Right atrium auricular region (tissue), 2 donors: ENCODE measurements around the gene MRPL46. TPM values are rescaled to one million over a fixed set of nuclear protein-coding genes. Genes with fewer than 3 reads are reported as not detected.

Experiments
- DNase-seq: peaks from one replicate; pipeline ENCODE4 v3.0.0-alpha.2; 2019; ENCODE audit warnings: low spot score
- H3K27ac ChIP-seq, 2 donors: fragments of 200-600 bp; sonication (generic); 1 replicate in 1 of 2; 2 replicates in 1 of 2; pipeline ENCODE4 v1.5.1; 2016 to 2019
- H3K27me3 ChIP-seq, 2 donors: fragments of 200-600 bp; sonication (generic); one replicate each; pipeline versions ENCODE4 v1.5.1 to v1.6.0; 2017 to 2019
- H3K36me3 ChIP-seq: fragments of 200-600 bp; sonication (generic); one replicate; pipeline ENCODE4 v1.5.1; 2016
- H3K4me1 ChIP-seq, 2 donors: fragments of 200-600 bp; sonication (generic); one replicate each; pipeline versions ENCODE4 v1.5.1 to v1.6.0; 2017 to 2019
- H3K4me3 ChIP-seq, 2 donors: fragments of 200-600 bp; sonication (generic); 1 replicate in 1 of 2; 2 replicates in 1 of 2; pipeline ENCODE4 v1.5.1; 2017 to 2019; ENCODE audit warnings: mild to moderate bottlenecking in 1 of 2, moderate library complexity in 1 of 2
- H3K9me3 ChIP-seq, 2 donors: fragments of 200-600 bp; sonication (generic); one replicate each; pipeline ENCODE4 v1.5.1; 2019
- total RNA-seq, 2 donors: library from RNA; depleted of rRNA; stranded (reverse); fragments of >200 nt; gene quantifications; one replicate each; pipeline ENCODE4 v1.1.0, GENCODE V29; 2016
- TF ChIP-seq, protein P1 (sequence below), 2 donors: fragments of 200-600 bp; sonication (generic); IDR thresholded peaks; one replicate each; pipeline ENCODE4 v1.5.1; 2019; ENCODE audit warnings: antibody characterized with exemption in 2 of 2

MRPL46 gene
- total RNA-seq, 2 donors from 2014 or later = 26.1 to 43.5 TPM

GRCh38 chr15:88449581-88449980, 17.6 kb downstream of the MRPL46 start:
- H3K4me3 ChIP-seq = no peak overlapping the region
- H3K9me3 ChIP-seq = no peaks in the 10 kb centered on the region
- H3K27ac ChIP-seq = no peak overlapping the region
- TF ChIP-seq, protein P1, sequence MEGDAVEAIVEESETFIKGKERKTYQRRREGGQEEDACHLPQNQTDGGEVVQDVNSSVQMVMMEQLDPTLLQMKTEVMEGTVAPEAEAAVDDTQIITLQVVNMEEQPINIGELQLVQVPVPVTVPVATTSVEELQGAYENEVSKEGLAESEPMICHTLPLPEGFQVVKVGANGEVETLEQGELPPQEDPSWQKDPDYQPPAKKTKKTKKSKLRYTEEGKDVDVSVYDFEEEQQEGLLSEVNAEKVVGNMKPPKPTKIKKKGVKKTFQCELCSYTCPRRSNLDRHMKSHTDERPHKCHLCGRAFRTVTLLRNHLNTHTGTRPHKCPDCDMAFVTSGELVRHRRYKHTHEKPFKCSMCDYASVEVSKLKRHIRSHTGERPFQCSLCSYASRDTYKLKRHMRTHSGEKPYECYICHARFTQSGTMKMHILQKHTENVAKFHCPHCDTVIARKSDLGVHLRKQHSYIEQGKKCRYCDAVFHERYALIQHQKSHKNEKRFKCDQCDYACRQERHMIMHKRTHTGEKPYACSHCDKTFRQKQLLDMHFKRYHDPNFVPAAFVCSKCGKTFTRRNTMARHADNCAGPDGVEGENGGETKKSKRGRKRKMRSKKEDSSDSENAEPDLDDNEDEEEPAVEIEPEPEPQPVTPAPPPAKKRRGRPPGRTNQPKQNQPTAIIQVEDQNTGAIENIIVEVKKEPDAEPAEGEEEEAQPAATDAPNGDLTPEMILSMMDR (IDR thresholded peaks at IDR 0.05) = no peak
- no peak for DNase-seq
- no peaks in the 10 kb centered on the region for H3K27me3 ChIP-seq
- no peaks in the 10 kb centered on the region for H3K36me3 ChIP-seq
- H3K4me1 ChIP-seq = peaks cover 0 to 1% of the 10 kb centered on the region in 2 donors

DNA sequence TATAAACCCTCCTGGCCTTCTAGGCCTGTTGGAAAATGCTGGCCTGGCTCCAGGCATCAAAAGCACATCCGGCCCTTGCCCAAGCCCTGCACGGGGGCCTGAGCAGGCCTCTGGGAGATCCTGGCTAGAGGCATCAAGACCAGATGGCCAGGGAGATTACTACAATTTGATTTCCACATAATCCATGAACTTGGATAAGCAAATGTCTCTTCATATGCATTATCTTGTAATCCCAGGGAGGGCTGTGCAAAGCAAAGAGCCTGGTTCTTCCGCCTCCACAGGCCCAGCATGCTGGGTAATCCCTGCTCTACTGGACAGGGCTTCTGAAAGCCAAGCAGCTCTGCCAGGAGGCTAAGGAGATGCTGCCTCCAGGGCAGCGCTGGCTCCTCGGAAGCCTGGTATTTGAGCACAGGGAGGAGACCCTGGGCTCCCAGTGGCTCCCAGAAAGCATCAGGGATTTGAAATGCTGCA, 18.2 kb downstream of the MRPL46 start:
- TF ChIP-seq, protein P1 (IDR thresholded peaks at IDR 0.05) = no peak
- H3K36me3 ChIP-seq = no peaks in the 10 kb centered on the region
- no peak overlapping the region for H3K4me3 ChIP-seq
- H3K9me3 ChIP-seq = peaks cover 0 to 4% of the 10 kb centered on the region in 2 donors
- no peak overlapping the region for H3K27ac ChIP-seq
- H3K4me1 ChIP-seq = no peaks in the 10 kb centered on the region
- no peak for DNase-seq
- no peaks in the 10 kb centered on the region for H3K27me3 ChIP-seq

- H3K4me3 ChIP-seq = no peak overlapping the region
- no peaks in the 10 kb centered on the region for H3K4me1 ChIP-seq
- no peaks in the 10 kb centered on the region for H3K36me3 ChIP-seq
- no peaks in the 10 kb centered on the region for H3K27me3 ChIP-seq
- DNase-seq = no peak
- H3K9me3 ChIP-seq = peaks cover 0 to 16% of the 10 kb centered on the region in 2 donors
- H3K27ac ChIP-seq = no peak overlapping the region
- TF ChIP-seq, protein P1 (IDR thresholded peaks at IDR 0.05) = no peak
These were observed 19.4 kb downstream of the MRPL46 start for GRCh38 chr15:88447741-88448140.

DNA sequence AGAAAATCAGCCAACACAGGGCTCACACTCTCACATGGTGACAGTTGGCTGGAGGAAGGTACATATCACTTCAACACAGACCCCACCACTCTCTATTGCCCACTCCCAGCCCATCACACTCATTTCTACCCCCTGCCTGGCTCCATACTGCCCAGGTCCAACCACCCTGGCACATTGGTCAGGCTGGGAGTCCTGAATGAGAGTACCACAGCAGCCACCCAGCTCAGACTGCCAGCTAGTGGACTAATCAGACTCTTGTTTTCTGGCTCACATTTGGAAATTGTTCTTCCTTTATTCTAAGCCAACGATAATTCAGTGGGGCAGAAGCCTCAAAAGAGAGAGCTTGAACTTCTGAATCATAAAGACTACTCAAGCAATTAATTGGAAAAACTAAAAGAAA, 20.0 kb downstream of the MRPL46 start:
- DNase-seq = no peak
- Histone ChIP-seq H3K27me3 (no peaks in the 10 kb centered on the region), H3K4me3 (no peak overlapping the region), H3K9me3 (peaks cover 0 to 16% of the 10 kb centered on the region in 2 donors), H3K4me1 (no peaks in the 10 kb centered on the region), H3K27ac (no peak overlapping the region), H3K36me3 (no peaks in the 10 kb centered on the region)
- TF ChIP-seq, protein P1 (IDR thresholded peaks at IDR 0.05) = no peak

- Histone ChIP-seq H3K4me3 (no peak overlapping the region), H3K27me3 (no peaks in the 10 kb centered on the region), H3K4me1 (no peaks in the 10 kb centered on the region), H3K27ac (no peak overlapping the region), H3K9me3 (peaks cover 0 to 16% of the 10 kb centered on the region in 2 donors), H3K36me3 (no peaks in the 10 kb centered on the region)
- TF ChIP-seq, protein P1 (IDR thresholded peaks at IDR 0.05) = no peak
- no peak for DNase-seq
These were observed 26.0 kb downstream of the MRPL46 start for GRCh38 chr15:88441076-88441730.

DNA sequence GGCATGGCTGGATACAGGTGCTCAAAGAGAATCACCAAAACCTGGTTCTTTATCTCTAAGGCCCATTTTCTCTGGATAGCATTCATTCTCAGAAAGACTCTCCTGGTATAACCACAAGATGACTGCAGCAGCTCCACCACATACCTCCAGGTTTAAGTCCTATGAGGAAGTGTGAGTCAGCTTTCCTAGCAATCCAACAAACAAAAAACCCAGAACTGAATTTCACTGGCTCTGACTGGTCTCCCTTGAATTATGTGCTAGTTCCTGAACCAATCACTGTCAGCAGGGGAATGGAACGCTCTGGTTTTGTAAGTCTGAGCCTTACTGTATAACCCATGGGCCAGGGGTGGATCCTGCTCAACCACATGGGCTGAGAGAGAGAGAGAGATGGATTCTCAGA, 27.2 kb downstream of the MRPL46 start:
- no peak overlapping the region for H3K4me3 ChIP-seq
- TF ChIP-seq, protein P1 (IDR thresholded peaks at IDR 0.05) = no peak
- H3K27me3 ChIP-seq = no peaks in the 10 kb centered on the region
- peaks cover 0 to 16% of the 10 kb centered on the region in 2 donors for H3K9me3 ChIP-seq
- no peaks in the 10 kb centered on the region for H3K36me3 ChIP-seq
- H3K4me1 ChIP-seq = no peaks in the 10 kb centered on the region
- DNase-seq = no peak
- no peak overlapping the region for H3K27ac ChIP-seq
